Tibial artery (tissue), 4 donors: ENCODE measurements around the gene SLC25A34.
"Not testable (repeated sequence)": the region's sequence is repeated elsewhere in the genome, so short reads cannot be mapped to it uniquely, and the experiment has no call there.

Source experiments
- DNase-seq, 2 donors: peaks; one replicate each; pipeline ENCODE4 v3.0.0-alpha.2; 2019
- H3K27ac ChIP-seq, 2 donors: fragments of 200-600 bp; sonication (generic) in 1 of 2; 1 replicate in 1 of 2; 2 replicates in 1 of 2; pipeline ENCODE4 v1.5.1; 2018 to 2019; ENCODE audit warnings: mild to moderate bottlenecking in 1 of 2
- H3K27me3 ChIP-seq, 2 donors: fragments of 200-600 bp; sonication (generic) in 1 of 2; one replicate each; pipeline versions ENCODE4 v1.5.1 to v1.6.0; 2016 to 2019
- H3K36me3 ChIP-seq, 3 donors: fragments of 200-600 bp; sonication (generic) in 2 of 3; one replicate each; pipeline ENCODE4 v1.5.1; 2016 to 2019; ENCODE audit warnings: mild to moderate bottlenecking in 2 of 3
- H3K4me1 ChIP-seq, 4 donors: fragments of 200-600 bp; sonication (generic) in 2 of 4; 1 replicate in 3 of 4; 2 replicates in 1 of 4; pipeline ENCODE4 v1.5.1; 2016 to 2019
- H3K4me3 ChIP-seq, 2 donors: fragments of 200-600 bp; sonication (generic) in 1 of 2; 1 replicate in 1 of 2; 2 replicates in 1 of 2; pipeline ENCODE4 v1.5.1; 2018 to 2019; ENCODE audit warnings: mild to moderate bottlenecking in 2 of 2
- H3K9me3 ChIP-seq, 3 donors: fragments of 200-600 bp; sonication (generic) in 1 of 3; one replicate each; pipeline ENCODE4 v1.5.1; 2016 to 2019
- CTCF ChIP-seq, 2 experiments: fragments of 200-600 bp in 1 of 2; fragments of 450-650 bp in 1 of 2; IDR thresholded peaks; one replicate each; pipeline ENCODE4 v1.5.1; 2017 to 2019; ENCODE audit warnings: antibody characterized with exemption in 2 of 2, mild to moderate bottlenecking in 1 of 2, moderate library complexity in 1 of 2
- intact Hi-C: fragments of 100-400 bp; cut with DNase I; formaldehyde crosslinking; loops from one replicate; pipeline ENCODE4 v1.15.0; 2023; ENCODE audit warnings: low total_unique reads

The SLC25A34 gene

GRCh38 chr1:15693371-15693770 is 42.7 kb upstream of the SLC25A34 start:
- H3K36me3 ChIP-seq: peaks cover 0 to 6% (median 0%) of the 10 kb centered on the region in 3 donors
- no peaks in the 10 kb centered on the region for H3K27me3 ChIP-seq
- no peak overlapping the region for H3K4me3 ChIP-seq
- H3K27ac ChIP-seq: no peak overlapping the region
- DNase-seq: no peak
- peaks cover 0 to 55% (median 28%) of the 10 kb centered on the region in 4 donors for H3K4me1 ChIP-seq
- TF ChIP-seq CTCF (IDR thresholded peaks at IDR 0.05): no peak
- H3K9me3 ChIP-seq: no peaks in the 10 kb centered on the region
- intact Hi-C loops: no loop called here

GRCh38 chr1:15696956-15697521 is 39.0 kb upstream of the SLC25A34 start:
- H3K4me3 ChIP-seq: no peak overlapping the region
- H3K4me1 ChIP-seq: peaks cover 0 to 61% (median 23%) of the 10 kb centered on the region in 4 donors
- peak overlapping the region; percentile 20 to 43 for H3K27ac ChIP-seq
- intact Hi-C loops: no loop called here
- H3K36me3 ChIP-seq: peaks cover 0 to 6% (median 0%) of the 10 kb centered on the region in 3 donors
- peak in 1 of 2 donors; percentile 48 for DNase-seq
- TF ChIP-seq CTCF (IDR thresholded peaks at IDR 0.05): no peak
- no peaks in the 10 kb centered on the region for H3K27me3 ChIP-seq
- no peaks in the 10 kb centered on the region for H3K9me3 ChIP-seq

GRCh38 chr1:15698201-15698600 is 37.9 kb upstream of the SLC25A34 start:
- intact Hi-C loops: no loop called here
- H3K4me1 ChIP-seq: peaks cover 0 to 61% (median 28%) of the 10 kb centered on the region in 4 donors
- peaks cover 0 to 6% (median 0%) of the 10 kb centered on the region in 3 donors for H3K36me3 ChIP-seq
- no peak overlapping the region for H3K4me3 ChIP-seq
- no peaks in the 10 kb centered on the region for H3K9me3 ChIP-seq
- TF ChIP-seq CTCF (IDR thresholded peaks at IDR 0.05): no peak
- DNase-seq: no peak
- H3K27me3 ChIP-seq: no peaks in the 10 kb centered on the region
- no peak overlapping the region for H3K27ac ChIP-seq

- H3K36me3 ChIP-seq, H3K27ac ChIP-seq, DNase-seq, H3K27me3 ChIP-seq, intact Hi-C loops, H3K4me3 ChIP-seq, H3K9me3 ChIP-seq: not testable (repeated sequence)
- peaks cover 0 to 62% (median 38%) of the 10 kb centered on the region in 4 donors for H3K4me1 ChIP-seq
These were observed 36.7 kb upstream of the SLC25A34 start for GRCh38 chr1:15699321-15699720.

GRCh38 chr1:15700508-15700907 is 35.5 kb upstream of the SLC25A34 start:
- DNase-seq: no peak
- H3K27me3 ChIP-seq: no peaks in the 10 kb centered on the region
- H3K4me1 ChIP-seq: peaks cover 0 to 74% (median 47%) of the 10 kb centered on the region in 4 donors
- no peak overlapping the region for H3K4me3 ChIP-seq
- peak overlapping the region in 1 of 2 donors; percentile 28 for H3K27ac ChIP-seq
- H3K9me3 ChIP-seq: no peaks in the 10 kb centered on the region
- no peak for TF ChIP-seq CTCF (IDR thresholded peaks at IDR 0.05)
- intact Hi-C loops: no loop called here
- peaks cover 0 to 9% (median 0%) of the 10 kb centered on the region in 3 donors for H3K36me3 ChIP-seq

- Histone ChIP-seq H3K4me1 (peaks cover 0 to 74% (median 46%) of the 10 kb centered on the region in 4 donors), H3K4me3 (no peak overlapping the region), H3K27me3 (no peaks in the 10 kb centered on the region), H3K36me3 (peaks cover 0 to 18% (median 0%) of the 10 kb centered on the region in 3 donors), H3K27ac (peak overlapping the region; percentile 82 to 91), H3K9me3 (no peaks in the 10 kb centered on the region)
- no peak for DNase-seq
- intact Hi-C loops: no loop called here
- no peak for TF ChIP-seq CTCF (IDR thresholded peaks at IDR 0.05)
These were observed 34.3 kb upstream of the SLC25A34 start for GRCh38 chr1:15701784-15702183.
